GM04503 (cell line): ENCODE measurements around the gene PIGR.

Experiments
- DNase-seq: peaks from one replicate; pipeline ENCODE4 v3.0.0-alpha.2; 2012; ENCODE audit warnings: low read depth

The PIGR gene

GRCh38 chr1:206890125-206891060, 55.9 kb downstream of the PIGR start:
- peak; percentile 92 for DNase-seq

- no peak for DNase-seq
Observed at GRCh38 chr1:206887701-206888100, 58.6 kb downstream of the PIGR start.

GRCh38 chr1:206886831-206887230, 59.4 kb downstream of the PIGR start:
- no peak for DNase-seq

- no peak for DNase-seq
Observed at GRCh38 chr1:206885341-206886060, 60.8 kb downstream of the PIGR start.

- no peak for DNase-seq
Observed at GRCh38 chr1:206883876-206884275, 62.4 kb downstream of the PIGR start.

- no peak for DNase-seq
Observed at GRCh38 chr1:206883160-206883559, 63.1 kb downstream of the PIGR start.

- no peak for DNase-seq
Observed at GRCh38 chr1:206882555-206882954, 63.7 kb downstream of the PIGR start.

- no peak for DNase-seq
Observed at GRCh38 chr1:206880314-206880713, 66.0 kb downstream of the PIGR start.
